IMR-90 (cell line): Measurements from ENCODE around the gene FRY. TPM values are rescaled to one million over a fixed set of nuclear protein-coding genes. Genes with fewer than 3 reads are reported as not detected.

ENCODE experiments used
- ATAC-seq: fragments of 200-7000 bp; cut with Tn5 transposase; 2 replicates; pipeline ENCODE4 v1.9.1; 2020; ENCODE audit warnings: low read depth, mild to moderate bottlenecking, moderate library complexity
- BruUV-seq: library from RNA; stranded (reverse); fragments of 400-500 nt; replicated peaks from 2 replicates; lab custom pipeline; 2021; lab: Mats Ljungman, UMichigan
- CTCF ChIA-PET: fragments of 300-600 bp; formaldehyde crosslinking; extraction: SDS; loops from one replicate; lab custom pipeline; 2021; ENCODE audit warnings: antibody characterized with exemption; lab: Yijun Ruan, JAX
- POLR2A ChIA-PET: fragments of 300-600 bp; sonication (Branson Sonifier 250); formaldehyde crosslinking; loops from one replicate; lab custom pipeline; 2022; ENCODE audit warnings: antibody characterized with exemption; ENCODE audit not compliant: unreplicated experiment; lab: Charles Lee
- DNase-seq: peaks from one replicate; pipeline ENCODE4 v3.0.0; 2013
- H2AFZ ChIP-seq: replicated peaks from 2 replicates; pipeline ENCODE3; 2013; ENCODE audit warnings: low read length, mild to moderate bottlenecking; ENCODE audit not compliant: poor library complexity
- H2AK5ac ChIP-seq: 2 replicates; pipeline ENCODE4 v1.6.1; 2013; ENCODE audit warnings: low read depth, low read length, inconsistent platforms
- H2AK9ac ChIP-seq: replicated peaks from 2 replicates; pipeline ENCODE3; 2013; ENCODE audit warnings: mild to moderate bottlenecking, low read depth, low read length, moderate library complexity; ENCODE audit not compliant: poor library complexity
- H2BK120ac ChIP-seq: 2 replicates; pipeline ENCODE4 v1.6.1; 2013; ENCODE audit warnings: low read depth, low read length, inconsistent platforms
- H2BK15ac ChIP-seq: 3 replicates; pipeline ENCODE4 v1.6.1; 2013; ENCODE audit warnings: low read depth, low read length, inconsistent platforms
- H2BK20ac ChIP-seq: 2 replicates; pipeline ENCODE4 v1.6.1; 2013; ENCODE audit warnings: low read depth, mild to moderate bottlenecking, inconsistent platforms, low read length, moderate library complexity
- H2BK5ac ChIP-seq: 2 replicates; pipeline ENCODE4 v1.6.1; 2013; ENCODE audit warnings: mild to moderate bottlenecking, low read depth, low read length, inconsistent platforms; ENCODE audit not compliant: poor library complexity, severe bottlenecking
- H3K14ac ChIP-seq: replicated peaks from 2 replicates; pipeline ENCODE4 v1.6.1; 2013; ENCODE audit warnings: low read depth, low read length, inconsistent platforms
- H3K18ac ChIP-seq: 2 replicates; pipeline ENCODE4 v1.6.1; 2013; ENCODE audit warnings: low read depth, low read length, control low read depth
- H3K23ac ChIP-seq: 2 replicates; pipeline ENCODE4 v1.6.1; 2013; ENCODE audit warnings: low read depth, low read length, inconsistent platforms
- H3K27ac ChIP-seq: 2 replicates; pipeline ENCODE4 v1.5.1; 2013; ENCODE audit warnings: mild to moderate bottlenecking, control low read depth, low read length; ENCODE audit not compliant: insufficient read depth
- H3K27me3 ChIP-seq: 2 replicates; pipeline ENCODE4 v1.6.1; 2013; ENCODE audit warnings: low read length; ENCODE audit not compliant: control insufficient read depth, insufficient read depth
- H3K36me3 ChIP-seq: 2 replicates; pipeline ENCODE4 v1.6.1; 2013; ENCODE audit warnings: low read length, mixed read lengths; ENCODE audit not compliant: control insufficient read depth, insufficient read depth
- H3K4ac ChIP-seq: 2 replicates; pipeline ENCODE4 v1.6.1; 2013; ENCODE audit warnings: low read depth, low read length, inconsistent platforms
- H3K4me1 ChIP-seq: 2 replicates; pipeline ENCODE4 v1.6.1; 2013; ENCODE audit warnings: low read length, mixed read lengths; ENCODE audit not compliant: control insufficient read depth, insufficient read depth
- H3K4me2 ChIP-seq: 2 replicates; pipeline ENCODE4 v1.6.1; 2013; ENCODE audit warnings: low read depth, mild to moderate bottlenecking, control low read depth, low read length, moderate library complexity
- H3K4me3 ChIP-seq: 2 replicates; pipeline ENCODE4 v1.5.1; 2013; ENCODE audit warnings: low read depth, mild to moderate bottlenecking, control low read depth, low read length, moderate library complexity; ENCODE audit not compliant: insufficient read depth
- H3K56ac ChIP-seq: 2 replicates; pipeline ENCODE4 v1.6.1; 2013; ENCODE audit warnings: low read length, inconsistent platforms; ENCODE audit not compliant: insufficient read depth; ENCODE audit errors: extremely low read depth
- H3K79me1 ChIP-seq, 2 experiments: 2 replicates each; pipeline ENCODE4 v1.6.1; 2013; ENCODE audit warnings: low read length in 2 of 2, inconsistent platforms in 1 of 2, low read depth in 1 of 2
- H3K9ac ChIP-seq: 2 replicates; pipeline ENCODE4 v1.6.1; 2013; ENCODE audit warnings: low read depth, low read length, control low read depth
- H3K9me1 ChIP-seq: 2 replicates; pipeline ENCODE4 v1.6.1; 2013; ENCODE audit warnings: low read length, inconsistent platforms; ENCODE audit not compliant: insufficient read depth
- H3K9me3 ChIP-seq: 2 replicates; pipeline ENCODE4 v1.6.1; 2013; ENCODE audit warnings: low read length; ENCODE audit not compliant: control insufficient read depth, insufficient read depth
- H4K20me1 ChIP-seq: 2 replicates; pipeline ENCODE4 v1.6.1; 2013; ENCODE audit warnings: low read length, inconsistent platforms; ENCODE audit not compliant: insufficient read depth
- H4K5ac ChIP-seq: 2 replicates; pipeline ENCODE4 v1.6.1; 2013; ENCODE audit warnings: mild to moderate bottlenecking, low read depth, low read length, control low read depth
- H4K8ac ChIP-seq, 2 experiments: 2 replicates each; pipeline ENCODE4 v1.6.1; 2013; ENCODE audit warnings: low read depth in 2 of 2, low read length in 2 of 2, control low read depth in 1 of 2, inconsistent platforms in 1 of 2
- H4K91ac ChIP-seq: 2 replicates; pipeline ENCODE4 v1.6.1; 2013; ENCODE audit warnings: low read depth, low read length, inconsistent platforms; ENCODE audit not compliant: insufficient read depth
- FOS ChIP-seq: fragments of 150-350 bp; IDR thresholded peaks from 2 replicates; pipeline ENCODE4 v1.6.1; 2016; ENCODE audit warnings: low read depth, low read length
- MAFK ChIP-seq: IDR thresholded peaks from 2 replicates; pipeline ENCODE4 v1.6.1; 2012; ENCODE audit warnings: low read depth, low read length, improper control_type of control experiment
- MXI1 ChIP-seq: IDR thresholded peaks from 2 replicates; pipeline ENCODE4 v1.6.1; 2012; ENCODE audit warnings: low read depth, mild to moderate bottlenecking, low read length, moderate library complexity, borderline replicate concordance
- RAD21 ChIP-seq: IDR thresholded peaks from 2 replicates; pipeline ENCODE4 v1.6.1; 2012; ENCODE audit warnings: low read length, improper control_type of control experiment
- dilution Hi-C: fragments of 300-500 bp; cut with HindIII; formaldehyde crosslinking; loops from one replicate; pipeline ENCODE4 v1.14.3; 2018; ENCODE audit warnings: low sequenced_read_pairs; ENCODE audit not compliant: unreplicated experiment
- in situ Hi-C: fragments of 300-500 bp; cut with MboI; formaldehyde crosslinking; loops from 3 replicates; pipeline ENCODE4 v1.14.3; 2019; ENCODE audit warnings: low sequenced_read_pairs, inconsistent platforms, mixed read lengths
- intact Hi-C: fragments of 100-400 bp; cut with micrococcal nuclease; formaldehyde crosslinking; loops from 2 replicates; pipeline ENCODE4 v1.10.0; 2022
- polyA plus RNA-seq, 3 experiments: library from polyadenylated mRNA; depleted of rRNA; stranded (reverse); fragments of >200 nt; gene quantifications; 2 replicates each; pipeline ENCODE4 v1.2.3, GENCODE V29; 2012; ENCODE audit warnings: low replicate concordance in 1 of 3
- total RNA-seq: library from RNA; depleted of rRNA; stranded (reverse); fragments of >200 nt; gene quantifications from 2 replicates; pipeline ENCODE4 v1.2.3, GENCODE V29; 2012
- TF ChIP-seq, protein P1 (sequence below): fragments of 150-350 bp; IDR thresholded peaks from 2 replicates; pipeline ENCODE4 v1.6.1; 2016; ENCODE audit warnings: low read depth, mild to moderate bottlenecking, low read length, moderate library complexity, borderline replicate concordance

Gene FRY
- total and polyA plus RNA-seq, 2 of the 4 experiments (the other 2 are of a cell fraction): 3.0 to 4.8 TPM

GRCh38 chr13:32126756-32127155 is 95.2 kb downstream of the FRY start:
- H4K5ac ChIP-seq: no peak overlapping the region
- H3K9me3 ChIP-seq: no peaks in the 10 kb centered on the region
- H4K91ac ChIP-seq: no peak overlapping the region
- peak overlapping the region; percentile 53 for H2BK5ac ChIP-seq
- no peak overlapping the region for H2BK120ac ChIP-seq
- no peak overlapping the region for H3K23ac ChIP-seq
- no peaks in the 10 kb centered on the region for H3K27me3 ChIP-seq
- H2AK9ac ChIP-seq: no peak overlapping the region
- H3K36me3 ChIP-seq: peaks cover 3% of the 10 kb centered on the region; the same call in 1 of the 2 replicates
- H4K20me1 ChIP-seq: no peaks in the 10 kb centered on the region
- H3K4ac ChIP-seq: no peak overlapping the region
- H3K4me2 ChIP-seq: no peak overlapping the region
- DNase-seq (peak; percentile 46), ATAC-seq (no peak; the same call in 1 of the 2 replicates)
- ChIA-PET CTCF (no interaction called here), POLR2A (no interaction called here)
- no peak overlapping the region for H3K14ac ChIP-seq
- no peak overlapping the region for H3K56ac ChIP-seq
- no TSS peak for BruUV-seq
- H2AK5ac ChIP-seq: no peak overlapping the region
- in situ Hi-C loops: no loop called here
- H3K79me1 ChIP-seq: no peaks in the 10 kb centered on the region
- H3K18ac ChIP-seq: no peak overlapping the region
- no peak overlapping the region for H3K4me3 ChIP-seq
- no peak overlapping the region for H3K27ac ChIP-seq
- no peak overlapping the region for H2AFZ ChIP-seq
- dilution Hi-C loops: no loop called here
- no peak overlapping the region for H4K8ac ChIP-seq
- H2BK20ac ChIP-seq: no peak overlapping the region
- TF ChIP-seq FOS: no peak
- TF ChIP-seq MAFK: 0 out of 2 replicates have a peak, but pooled peaks have one; percentile 1
- TF ChIP-seq MXI1: no peak
- no peak for TF ChIP-seq RAD21
- TF ChIP-seq, protein P1, sequence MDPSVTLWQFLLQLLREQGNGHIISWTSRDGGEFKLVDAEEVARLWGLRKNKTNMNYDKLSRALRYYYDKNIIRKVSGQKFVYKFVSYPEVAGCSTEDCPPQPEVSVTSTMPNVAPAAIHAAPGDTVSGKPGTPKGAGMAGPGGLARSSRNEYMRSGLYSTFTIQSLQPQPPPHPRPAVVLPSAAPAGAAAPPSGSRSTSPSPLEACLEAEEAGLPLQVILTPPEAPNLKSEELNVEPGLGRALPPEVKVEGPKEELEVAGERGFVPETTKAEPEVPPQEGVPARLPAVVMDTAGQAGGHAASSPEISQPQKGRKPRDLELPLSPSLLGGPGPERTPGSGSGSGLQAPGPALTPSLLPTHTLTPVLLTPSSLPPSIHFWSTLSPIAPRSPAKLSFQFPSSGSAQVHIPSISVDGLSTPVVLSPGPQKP: no peak
- no peak overlapping the region for H2BK15ac ChIP-seq
- no peak overlapping the region for H3K9ac ChIP-seq
- no peaks in the 10 kb centered on the region for H3K9me1 ChIP-seq
- intact Hi-C loops: no loop called here
- peaks cover 2% of the 10 kb centered on the region; the same call in 1 of the 2 replicates for H3K4me1 ChIP-seq
